AG10803 (cell line): ENCODE measurements around the gene LUZP2.
"Not testable (repeated sequence)": the region's sequence is repeated elsewhere in the genome, so short reads cannot be mapped to it uniquely, and the experiment has no call there.

ENCODE experiments used
- DNase-seq: peaks from one replicate; pipeline ENCODE4 v3.0.0; 2010; ENCODE audit warnings: low read depth
- H3K4me3 ChIP-seq: 2 replicates; pipeline ENCODE4 v1.5.1; 2011; ENCODE audit warnings: mild to moderate bottlenecking, low read length, control low read depth
- CTCF ChIP-seq: conservative IDR thresholded peaks from 2 replicates; pipeline ENCODE4 v1.5.1; 2011; ENCODE audit warnings: mild to moderate bottlenecking, low read length, control low read depth, inconsistent platforms

Gene LUZP2

DNA sequence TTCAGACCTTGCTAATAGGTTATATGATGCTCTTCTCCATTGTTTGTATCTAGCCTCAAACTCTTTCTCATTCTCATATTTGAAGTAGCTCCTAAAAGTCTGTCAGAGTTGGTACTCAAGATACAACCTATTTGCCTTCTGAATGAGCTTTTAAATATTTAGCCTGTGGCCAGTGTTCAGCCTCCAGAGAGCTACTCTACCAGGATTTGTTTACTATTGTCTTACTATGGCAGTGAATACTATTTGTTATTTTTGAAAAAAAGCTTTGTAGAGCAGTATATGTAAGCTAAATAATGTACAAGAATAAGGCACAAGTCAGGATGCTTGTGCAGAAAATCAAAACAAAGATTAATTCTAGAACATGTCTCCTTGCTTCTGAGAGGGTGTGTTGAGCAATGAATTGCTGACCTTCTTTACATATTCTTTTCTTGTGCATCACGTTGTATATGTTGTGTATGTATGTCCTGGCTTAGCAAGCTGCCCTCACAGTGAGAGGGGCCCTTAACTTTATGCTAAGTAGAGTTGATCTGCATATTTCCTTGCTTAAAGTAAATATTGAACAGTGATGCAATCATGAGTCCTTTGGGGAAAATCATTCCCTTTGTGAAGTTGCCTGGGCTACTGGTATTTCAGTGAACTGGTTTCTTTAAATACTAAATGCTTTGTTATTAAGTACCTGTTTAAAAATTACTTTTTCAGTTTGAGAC lies 438.0 kb downstream of the LUZP2 start:
- no peak overlapping the region for H3K4me3 ChIP-seq
- no peak for TF ChIP-seq CTCF
- no peak for DNase-seq

GRCh38 chr11:24944891-24945290 lies 448.0 kb downstream of the LUZP2 start:
- no peak for DNase-seq
- no peak overlapping the region for H3K4me3 ChIP-seq
- no peak for TF ChIP-seq CTCF

DNA sequence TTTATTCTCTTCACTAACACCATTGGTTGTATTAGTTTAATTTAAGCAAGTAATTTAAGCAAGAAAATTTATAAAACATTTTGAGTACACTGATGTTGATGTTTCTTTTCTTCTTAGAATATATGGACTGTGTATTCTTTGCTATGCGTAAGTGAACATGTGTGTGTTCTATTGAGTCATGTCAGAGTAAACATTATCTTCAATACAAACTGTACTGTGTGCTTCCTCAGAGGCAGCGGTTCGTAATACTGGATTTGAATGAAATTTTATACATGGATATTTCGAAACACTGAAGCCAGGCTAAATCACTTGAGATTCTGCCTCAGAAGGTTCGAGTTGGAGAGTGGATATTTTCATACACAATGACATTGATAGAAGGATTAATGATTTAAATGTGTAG lies 452.6 kb downstream of the LUZP2 start:
- no peak overlapping the region for H3K4me3 ChIP-seq
- TF ChIP-seq CTCF: no peak
- no peak for DNase-seq

- DNase-seq: no peak
- no peak overlapping the region for H3K4me3 ChIP-seq
- TF ChIP-seq CTCF: no peak
Observed at GRCh38 chr11:24963852-24964251, 467.0 kb downstream of the LUZP2 start.

- no peak for DNase-seq
Observed at GRCh38 chr11:24965748-24966147, 468.9 kb downstream of the LUZP2 start.

GRCh38 chr11:24993903-24994302 lies 497.1 kb downstream of the LUZP2 start:
- not testable (repeated sequence) for DNase-seq, H3K4me3 ChIP-seq

More at GRCh38 chr11:24965748-24966147, 468.9 kb downstream of the LUZP2 start:
- H3K4me3 ChIP-seq: no peak overlapping the region
- no peak for TF ChIP-seq CTCF

GRCh38 chr11:24999929-25000328 lies 503.1 kb downstream of the LUZP2 start:
- not testable (repeated sequence) for DNase-seq, H3K4me3 ChIP-seq

- no peak for DNase-seq
- TF ChIP-seq CTCF: no peak
- no peak overlapping the region for H3K4me3 ChIP-seq
Observed at GRCh38 chr11:25037431-25037830, 540.6 kb downstream of the LUZP2 start.
